IMR-90 (cell line): ENCODE measurements around the gene FER. TPM values are rescaled to one million over a fixed set of nuclear protein-coding genes. Genes with fewer than 3 reads are reported as not detected.

Source experiments
- ATAC-seq: fragments of 200-7000 bp; cut with Tn5 transposase; 2 replicates; pipeline ENCODE4 v1.9.1; 2020; ENCODE audit warnings: low read depth, mild to moderate bottlenecking, moderate library complexity
- BruUV-seq: library from RNA; stranded (reverse); fragments of 400-500 nt; replicated peaks from 2 replicates; lab custom pipeline; 2021; lab: Mats Ljungman, UMichigan
- CTCF ChIA-PET: fragments of 300-600 bp; formaldehyde crosslinking; extraction: SDS; loops from one replicate; lab custom pipeline; 2021; ENCODE audit warnings: antibody characterized with exemption; lab: Yijun Ruan, JAX
- POLR2A ChIA-PET: fragments of 300-600 bp; sonication (Branson Sonifier 250); formaldehyde crosslinking; loops from one replicate; lab custom pipeline; 2022; ENCODE audit warnings: antibody characterized with exemption; ENCODE audit not compliant: unreplicated experiment; lab: Charles Lee
- DNase-seq: peaks from one replicate; pipeline ENCODE4 v3.0.0; 2013
- H2AFZ ChIP-seq: replicated peaks from 2 replicates; pipeline ENCODE3; 2013; ENCODE audit warnings: low read length, mild to moderate bottlenecking; ENCODE audit not compliant: poor library complexity
- H2AK5ac ChIP-seq: 2 replicates; pipeline ENCODE4 v1.6.1; 2013; ENCODE audit warnings: low read depth, low read length, inconsistent platforms
- H2AK9ac ChIP-seq: replicated peaks from 2 replicates; pipeline ENCODE3; 2013; ENCODE audit warnings: mild to moderate bottlenecking, low read depth, low read length, moderate library complexity; ENCODE audit not compliant: poor library complexity
- H2BK120ac ChIP-seq: 2 replicates; pipeline ENCODE4 v1.6.1; 2013; ENCODE audit warnings: low read depth, low read length, inconsistent platforms
- H2BK15ac ChIP-seq: 3 replicates; pipeline ENCODE4 v1.6.1; 2013; ENCODE audit warnings: low read depth, low read length, inconsistent platforms
- H2BK20ac ChIP-seq: 2 replicates; pipeline ENCODE4 v1.6.1; 2013; ENCODE audit warnings: low read depth, mild to moderate bottlenecking, inconsistent platforms, low read length, moderate library complexity
- H2BK5ac ChIP-seq: 2 replicates; pipeline ENCODE4 v1.6.1; 2013; ENCODE audit warnings: mild to moderate bottlenecking, low read depth, low read length, inconsistent platforms; ENCODE audit not compliant: poor library complexity, severe bottlenecking
- H3K14ac ChIP-seq: replicated peaks from 2 replicates; pipeline ENCODE4 v1.6.1; 2013; ENCODE audit warnings: low read depth, low read length, inconsistent platforms
- H3K18ac ChIP-seq: 2 replicates; pipeline ENCODE4 v1.6.1; 2013; ENCODE audit warnings: low read depth, low read length, control low read depth
- H3K23ac ChIP-seq: 2 replicates; pipeline ENCODE4 v1.6.1; 2013; ENCODE audit warnings: low read depth, low read length, inconsistent platforms
- H3K27ac ChIP-seq: 2 replicates; pipeline ENCODE4 v1.5.1; 2013; ENCODE audit warnings: mild to moderate bottlenecking, control low read depth, low read length; ENCODE audit not compliant: insufficient read depth
- H3K27me3 ChIP-seq: 2 replicates; pipeline ENCODE4 v1.6.1; 2013; ENCODE audit warnings: low read length; ENCODE audit not compliant: control insufficient read depth, insufficient read depth
- H3K36me3 ChIP-seq: 2 replicates; pipeline ENCODE4 v1.6.1; 2013; ENCODE audit warnings: low read length, mixed read lengths; ENCODE audit not compliant: control insufficient read depth, insufficient read depth
- H3K4ac ChIP-seq: 2 replicates; pipeline ENCODE4 v1.6.1; 2013; ENCODE audit warnings: low read depth, low read length, inconsistent platforms
- H3K4me1 ChIP-seq: 2 replicates; pipeline ENCODE4 v1.6.1; 2013; ENCODE audit warnings: low read length, mixed read lengths; ENCODE audit not compliant: control insufficient read depth, insufficient read depth
- H3K4me2 ChIP-seq: 2 replicates; pipeline ENCODE4 v1.6.1; 2013; ENCODE audit warnings: low read depth, mild to moderate bottlenecking, control low read depth, low read length, moderate library complexity
- H3K4me3 ChIP-seq: 2 replicates; pipeline ENCODE4 v1.5.1; 2013; ENCODE audit warnings: low read depth, mild to moderate bottlenecking, control low read depth, low read length, moderate library complexity; ENCODE audit not compliant: insufficient read depth
- H3K56ac ChIP-seq: 2 replicates; pipeline ENCODE4 v1.6.1; 2013; ENCODE audit warnings: low read length, inconsistent platforms; ENCODE audit not compliant: insufficient read depth; ENCODE audit errors: extremely low read depth
- H3K79me1 ChIP-seq, 2 experiments: 2 replicates each; pipeline ENCODE4 v1.6.1; 2013; ENCODE audit warnings: low read length in 2 of 2, inconsistent platforms in 1 of 2, low read depth in 1 of 2
- H3K9ac ChIP-seq: 2 replicates; pipeline ENCODE4 v1.6.1; 2013; ENCODE audit warnings: low read depth, low read length, control low read depth
- H3K9me1 ChIP-seq: 2 replicates; pipeline ENCODE4 v1.6.1; 2013; ENCODE audit warnings: low read length, inconsistent platforms; ENCODE audit not compliant: insufficient read depth
- H3K9me3 ChIP-seq: 2 replicates; pipeline ENCODE4 v1.6.1; 2013; ENCODE audit warnings: low read length; ENCODE audit not compliant: control insufficient read depth, insufficient read depth
- H4K20me1 ChIP-seq: 2 replicates; pipeline ENCODE4 v1.6.1; 2013; ENCODE audit warnings: low read length, inconsistent platforms; ENCODE audit not compliant: insufficient read depth
- H4K5ac ChIP-seq: 2 replicates; pipeline ENCODE4 v1.6.1; 2013; ENCODE audit warnings: mild to moderate bottlenecking, low read depth, low read length, control low read depth
- H4K8ac ChIP-seq, 2 experiments: 2 replicates each; pipeline ENCODE4 v1.6.1; 2013; ENCODE audit warnings: low read depth in 2 of 2, low read length in 2 of 2, control low read depth in 1 of 2, inconsistent platforms in 1 of 2
- H4K91ac ChIP-seq: 2 replicates; pipeline ENCODE4 v1.6.1; 2013; ENCODE audit warnings: low read depth, low read length, inconsistent platforms; ENCODE audit not compliant: insufficient read depth
- BHLHE40 ChIP-seq: fragments of 150-350 bp; IDR thresholded peaks from 2 replicates; pipeline ENCODE4 v1.6.1; 2016; ENCODE audit warnings: mild to moderate bottlenecking, low read depth, low read length
- CEBPB ChIP-seq: IDR thresholded peaks from 2 replicates; pipeline ENCODE4 v1.6.1; 2012; ENCODE audit warnings: low read depth, low read length, improper control_type of control experiment
- CHD1 ChIP-seq: IDR thresholded peaks from 2 replicates; pipeline ENCODE4 v1.6.1; 2012; ENCODE audit warnings: low read depth, low read length, improper control_type of control experiment
- FOS ChIP-seq: fragments of 150-350 bp; IDR thresholded peaks from 2 replicates; pipeline ENCODE4 v1.6.1; 2016; ENCODE audit warnings: low read depth, low read length
- MAFK ChIP-seq: IDR thresholded peaks from 2 replicates; pipeline ENCODE4 v1.6.1; 2012; ENCODE audit warnings: low read depth, low read length, improper control_type of control experiment
- MAZ ChIP-seq: IDR thresholded peaks from 2 replicates; pipeline ENCODE4 v1.6.1; 2012; ENCODE audit warnings: low read depth, mild to moderate bottlenecking, low read length, improper control_type of control experiment, moderate library complexity, borderline replicate concordance
- MXI1 ChIP-seq: IDR thresholded peaks from 2 replicates; pipeline ENCODE4 v1.6.1; 2012; ENCODE audit warnings: low read depth, mild to moderate bottlenecking, low read length, moderate library complexity, borderline replicate concordance
- NFE2L2 ChIP-seq: fragments of 150-350 bp; IDR thresholded peaks from 2 replicates; pipeline ENCODE4 v1.6.1; 2016; ENCODE audit warnings: low read depth, mild to moderate bottlenecking, low read length
- POLR2A ChIP-seq: IDR thresholded peaks from 2 replicates; pipeline ENCODE4 v1.6.1; 2012; ENCODE audit warnings: mild to moderate bottlenecking, low read depth, low read length
- RAD21 ChIP-seq: IDR thresholded peaks from 2 replicates; pipeline ENCODE4 v1.6.1; 2012; ENCODE audit warnings: low read length, improper control_type of control experiment
- RCOR1 ChIP-seq: IDR thresholded peaks from 2 replicates; pipeline ENCODE4 v1.6.1; 2012; ENCODE audit warnings: mild to moderate bottlenecking, low read length, improper control_type of control experiment; ENCODE audit not compliant: insufficient replicate concordance
- RFX5 ChIP-seq: IDR thresholded peaks from 2 replicates; pipeline ENCODE4 v1.8.0; 2012; ENCODE audit warnings: low read depth, mild to moderate bottlenecking, low read length, moderate library complexity
- SMC3 ChIP-seq: fragments of 150-350 bp; IDR thresholded peaks from 2 replicates; pipeline ENCODE4 v1.6.1; 2016; ENCODE audit warnings: low read depth, mild to moderate bottlenecking, antibody characterized with exemption, low read length, moderate library complexity
- WGBS, 2 experiments: methylation state at CpG; one replicate each; pipeline versions ENCODE4 v1.1.5 to v1.1.7; 2013; ENCODE audit warnings: missing lambda C conversion rate in 2 of 2; ENCODE audit not compliant: insufficient read length in 1 of 2; ENCODE audit errors: extremely low coverage in 2 of 2; 5-methylcytosine and 5-hydroxymethylcytosine counted together
- dilution Hi-C: fragments of 300-500 bp; cut with HindIII; formaldehyde crosslinking; loops from one replicate; pipeline ENCODE4 v1.14.3; 2018; ENCODE audit warnings: low sequenced_read_pairs; ENCODE audit not compliant: unreplicated experiment
- in situ Hi-C: fragments of 300-500 bp; cut with MboI; formaldehyde crosslinking; loops from 3 replicates; pipeline ENCODE4 v1.14.3; 2019; ENCODE audit warnings: low sequenced_read_pairs, inconsistent platforms, mixed read lengths
- intact Hi-C: fragments of 100-400 bp; cut with micrococcal nuclease; formaldehyde crosslinking; loops from 2 replicates; pipeline ENCODE4 v1.10.0; 2022
- polyA plus RNA-seq, 3 experiments: library from polyadenylated mRNA; depleted of rRNA; stranded (reverse); fragments of >200 nt; gene quantifications; 2 replicates each; pipeline ENCODE4 v1.2.3, GENCODE V29; 2012; ENCODE audit warnings: low replicate concordance in 1 of 3
- total RNA-seq: library from RNA; depleted of rRNA; stranded (reverse); fragments of >200 nt; gene quantifications from 2 replicates; pipeline ENCODE4 v1.2.3, GENCODE V29; 2012
- TF ChIP-seq, protein P1 (sequence below): conservative IDR thresholded peaks from 2 replicates; pipeline ENCODE4 v1.5.1; 2012; ENCODE audit warnings: mild to moderate bottlenecking, low read depth, low read length, improper control_type of control experiment
- TF ChIP-seq, protein P2 (sequence below): fragments of 150-350 bp; IDR thresholded peaks from 2 replicates; pipeline ENCODE4 v1.6.1; 2017; ENCODE audit warnings: mild to moderate bottlenecking, antibody characterized with exemption, low read length, low read depth
- TF ChIP-seq, protein P3 (sequence below): fragments of 150-350 bp; IDR thresholded peaks from 2 replicates; pipeline ENCODE4 v1.6.1; 2016; ENCODE audit warnings: low read depth, mild to moderate bottlenecking, low read length, moderate library complexity, borderline replicate concordance

Gene FER
- total and polyA plus RNA-seq, 2 of the 4 experiments (the other 2 are of a cell fraction), result 3.5 to 32.4 TPM

DNA sequence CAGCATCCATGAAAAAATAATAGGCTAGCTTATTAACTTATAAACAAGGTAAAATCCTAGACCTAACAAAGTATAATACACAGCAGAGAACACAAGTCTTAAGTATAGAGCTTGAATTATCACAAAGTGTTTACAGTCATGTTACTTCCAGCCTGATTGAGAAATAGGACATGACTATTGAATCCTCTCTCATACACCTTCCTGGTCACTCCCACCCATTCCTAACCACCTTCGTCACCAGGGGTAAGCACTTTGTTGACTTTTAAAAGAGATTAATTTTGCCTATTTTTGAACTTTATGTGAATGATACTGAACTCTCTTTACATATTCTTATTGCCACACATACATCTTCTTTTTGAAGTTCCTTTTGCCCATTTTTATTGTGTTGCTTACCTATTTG lies 336.2 kb downstream of the FER start:
- TF ChIP-seq MXI1 (no peak), MAZ (no peak), RAD21 (no peak), FOS (no peak), MAFK (no peak), CHD1 (no peak), RCOR1 (no peak), NFE2L2 (no peak), SMC3 (no peak), POLR2A (no peak), BHLHE40 (no peak), CEBPB (no peak), RFX5 (no peak)
- TF ChIP-seq, protein P1, sequence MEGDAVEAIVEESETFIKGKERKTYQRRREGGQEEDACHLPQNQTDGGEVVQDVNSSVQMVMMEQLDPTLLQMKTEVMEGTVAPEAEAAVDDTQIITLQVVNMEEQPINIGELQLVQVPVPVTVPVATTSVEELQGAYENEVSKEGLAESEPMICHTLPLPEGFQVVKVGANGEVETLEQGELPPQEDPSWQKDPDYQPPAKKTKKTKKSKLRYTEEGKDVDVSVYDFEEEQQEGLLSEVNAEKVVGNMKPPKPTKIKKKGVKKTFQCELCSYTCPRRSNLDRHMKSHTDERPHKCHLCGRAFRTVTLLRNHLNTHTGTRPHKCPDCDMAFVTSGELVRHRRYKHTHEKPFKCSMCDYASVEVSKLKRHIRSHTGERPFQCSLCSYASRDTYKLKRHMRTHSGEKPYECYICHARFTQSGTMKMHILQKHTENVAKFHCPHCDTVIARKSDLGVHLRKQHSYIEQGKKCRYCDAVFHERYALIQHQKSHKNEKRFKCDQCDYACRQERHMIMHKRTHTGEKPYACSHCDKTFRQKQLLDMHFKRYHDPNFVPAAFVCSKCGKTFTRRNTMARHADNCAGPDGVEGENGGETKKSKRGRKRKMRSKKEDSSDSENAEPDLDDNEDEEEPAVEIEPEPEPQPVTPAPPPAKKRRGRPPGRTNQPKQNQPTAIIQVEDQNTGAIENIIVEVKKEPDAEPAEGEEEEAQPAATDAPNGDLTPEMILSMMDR, result no peak
- TF ChIP-seq, protein P2, sequence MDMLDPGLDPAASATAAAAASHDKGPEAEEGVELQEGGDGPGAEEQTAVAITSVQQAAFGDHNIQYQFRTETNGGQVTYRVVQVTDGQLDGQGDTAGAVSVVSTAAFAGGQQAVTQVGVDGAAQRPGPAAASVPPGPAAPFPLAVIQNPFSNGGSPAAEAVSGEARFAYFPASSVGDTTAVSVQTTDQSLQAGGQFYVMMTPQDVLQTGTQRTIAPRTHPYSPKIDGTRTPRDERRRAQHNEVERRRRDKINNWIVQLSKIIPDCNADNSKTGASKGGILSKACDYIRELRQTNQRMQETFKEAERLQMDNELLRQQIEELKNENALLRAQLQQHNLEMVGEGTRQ, result no peak
- TF ChIP-seq, protein P3, sequence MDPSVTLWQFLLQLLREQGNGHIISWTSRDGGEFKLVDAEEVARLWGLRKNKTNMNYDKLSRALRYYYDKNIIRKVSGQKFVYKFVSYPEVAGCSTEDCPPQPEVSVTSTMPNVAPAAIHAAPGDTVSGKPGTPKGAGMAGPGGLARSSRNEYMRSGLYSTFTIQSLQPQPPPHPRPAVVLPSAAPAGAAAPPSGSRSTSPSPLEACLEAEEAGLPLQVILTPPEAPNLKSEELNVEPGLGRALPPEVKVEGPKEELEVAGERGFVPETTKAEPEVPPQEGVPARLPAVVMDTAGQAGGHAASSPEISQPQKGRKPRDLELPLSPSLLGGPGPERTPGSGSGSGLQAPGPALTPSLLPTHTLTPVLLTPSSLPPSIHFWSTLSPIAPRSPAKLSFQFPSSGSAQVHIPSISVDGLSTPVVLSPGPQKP, result no peak
- H2AK5ac ChIP-seq, result no peak overlapping the region
- no peak overlapping the region for H3K18ac ChIP-seq
- H2BK120ac ChIP-seq, result no peak overlapping the region
- in situ Hi-C loops (no loop called here), dilution Hi-C loops (no loop called here), intact Hi-C loops (no loop called here)
- H3K4me1 ChIP-seq, result no peaks in the 10 kb centered on the region
- H2BK20ac ChIP-seq, result no peak overlapping the region
- ChIA-PET CTCF (no interaction called here), POLR2A (no interaction called here)
- no peak overlapping the region for H3K56ac ChIP-seq
- no peak overlapping the region for H3K23ac ChIP-seq
- H4K8ac ChIP-seq, result no peak overlapping the region
- no peaks in the 10 kb centered on the region for H3K79me1 ChIP-seq
- H3K9ac ChIP-seq, result no peak overlapping the region
- no peaks in the 10 kb centered on the region for H4K20me1 ChIP-seq
- no peak overlapping the region for H3K14ac ChIP-seq
- no TSS peak for BruUV-seq
- no peak overlapping the region for H2BK15ac ChIP-seq
- no peaks in the 10 kb centered on the region for H3K9me3 ChIP-seq
- WGBS, 2 experiments, result no CpG with 5 or more reads among the region's 1 CpG
- H2BK5ac ChIP-seq, result no peak overlapping the region
- H3K27ac ChIP-seq, result no peak overlapping the region
- no peak overlapping the region for H3K4ac ChIP-seq
- no peak overlapping the region for H4K5ac ChIP-seq
- no peak overlapping the region for H3K4me3 ChIP-seq
- no peak overlapping the region for H2AFZ ChIP-seq
- H4K91ac ChIP-seq, result no peak overlapping the region
- ATAC-seq (no peak), DNase-seq (no peak)
- H3K27me3 ChIP-seq, result no peaks in the 10 kb centered on the region
- no peak overlapping the region for H2AK9ac ChIP-seq
- no peaks in the 10 kb centered on the region for H3K9me1 ChIP-seq
- H3K4me2 ChIP-seq, result no peak overlapping the region
- H3K36me3 ChIP-seq, result no peaks in the 10 kb centered on the region
